ENCODE data around the gene ENOSF1.

DNA sequence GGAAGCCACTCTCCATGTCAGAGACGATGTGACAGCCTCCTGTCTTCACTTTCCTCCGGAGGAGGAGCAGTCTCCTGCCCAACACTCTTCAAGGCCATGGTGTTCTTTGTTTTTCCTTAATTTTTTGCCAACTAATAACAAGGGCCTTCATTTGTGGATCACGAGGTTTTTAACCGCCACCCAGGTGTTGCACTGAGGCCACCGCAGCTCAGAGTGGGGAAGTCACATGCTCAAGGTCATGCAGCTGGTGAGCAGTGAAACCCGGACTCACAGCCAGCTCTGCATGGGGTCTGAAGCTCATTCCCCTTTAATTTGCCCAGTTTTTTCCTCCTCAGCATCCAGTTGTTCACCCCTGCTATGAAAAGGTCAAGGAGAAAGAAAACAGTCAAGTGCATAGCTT is 19.6 kb downstream of the ENOSF1 start:
- TF ChIP-seq EZH2phosphoT487 (IDR thresholded peaks at IDR 0.05; ENCODE audit: borderline replicate concordance), result no peak
- TF ChIP-seq, protein P1, sequence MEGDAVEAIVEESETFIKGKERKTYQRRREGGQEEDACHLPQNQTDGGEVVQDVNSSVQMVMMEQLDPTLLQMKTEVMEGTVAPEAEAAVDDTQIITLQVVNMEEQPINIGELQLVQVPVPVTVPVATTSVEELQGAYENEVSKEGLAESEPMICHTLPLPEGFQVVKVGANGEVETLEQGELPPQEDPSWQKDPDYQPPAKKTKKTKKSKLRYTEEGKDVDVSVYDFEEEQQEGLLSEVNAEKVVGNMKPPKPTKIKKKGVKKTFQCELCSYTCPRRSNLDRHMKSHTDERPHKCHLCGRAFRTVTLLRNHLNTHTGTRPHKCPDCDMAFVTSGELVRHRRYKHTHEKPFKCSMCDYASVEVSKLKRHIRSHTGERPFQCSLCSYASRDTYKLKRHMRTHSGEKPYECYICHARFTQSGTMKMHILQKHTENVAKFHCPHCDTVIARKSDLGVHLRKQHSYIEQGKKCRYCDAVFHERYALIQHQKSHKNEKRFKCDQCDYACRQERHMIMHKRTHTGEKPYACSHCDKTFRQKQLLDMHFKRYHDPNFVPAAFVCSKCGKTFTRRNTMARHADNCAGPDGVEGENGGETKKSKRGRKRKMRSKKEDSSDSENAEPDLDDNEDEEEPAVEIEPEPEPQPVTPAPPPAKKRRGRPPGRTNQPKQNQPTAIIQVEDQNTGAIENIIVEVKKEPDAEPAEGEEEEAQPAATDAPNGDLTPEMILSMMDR (conservative IDR thresholded peaks at IDR 0.05; ENCODE audit: low read length), result no peak
